ENCODE measurements around the gene TNFRSF17. TPM values are rescaled to one million over a fixed set of nuclear protein-coding genes. Genes with fewer than 3 reads are reported as not detected.
A peak's percentile ranks its signal among the peaks of the same experiment; 100 is the strongest.

TNFRSF17 gene
- polyA plus RNA-seq, 6 donors from 2014 or later = 24.0 to 75.8 (median 39.7) TPM

- Mint-ChIP-seq H3K9me3 (no peaks in the 10 kb centered on the region), H3K4me3 (peak overlapping the region in 7 of 8 donors; percentile 16 to 86 (median 59)), H3K4me1 (peaks cover 63 to 82% (median 79%) of the 10 kb centered on the region in 3 donors), H3K27me3 (no peaks in the 10 kb centered on the region), H3K27ac (peak overlapping the region; percentile 78 to 91 (median 83)), H3K36me3 (peaks cover 10 to 13% of the 10 kb centered on the region in 2 donors)
- DNase-seq (no peak), ATAC-seq (ENCODE audit: low read depth in 2 of 2) (no peak)
Measured at GRCh38 chr16:11996433-11997330, 31.7 kb downstream of the TNFRSF17 start.

- Mint-ChIP-seq H3K9me3 (no peaks in the 10 kb centered on the region), H3K36me3 (peaks cover 10 to 21% of the 10 kb centered on the region in 2 donors), H3K4me3 (peak overlapping the region in 1 of 8 donors; percentile 80), H3K27me3 (no peaks in the 10 kb centered on the region), H3K27ac (peak overlapping the region in 5 of 6 donors; percentile 19 to 86 (median 80)), H3K4me1 (peaks cover 39 to 58% (median 51%) of the 10 kb centered on the region in 3 donors)
- DNase-seq = no peak
- ATAC-seq (ENCODE audit: low read depth in 2 of 2) = no peak
Measured at GRCh38 chr16:12000032-12000431, 35.0 kb downstream of the TNFRSF17 start.

DNA sequence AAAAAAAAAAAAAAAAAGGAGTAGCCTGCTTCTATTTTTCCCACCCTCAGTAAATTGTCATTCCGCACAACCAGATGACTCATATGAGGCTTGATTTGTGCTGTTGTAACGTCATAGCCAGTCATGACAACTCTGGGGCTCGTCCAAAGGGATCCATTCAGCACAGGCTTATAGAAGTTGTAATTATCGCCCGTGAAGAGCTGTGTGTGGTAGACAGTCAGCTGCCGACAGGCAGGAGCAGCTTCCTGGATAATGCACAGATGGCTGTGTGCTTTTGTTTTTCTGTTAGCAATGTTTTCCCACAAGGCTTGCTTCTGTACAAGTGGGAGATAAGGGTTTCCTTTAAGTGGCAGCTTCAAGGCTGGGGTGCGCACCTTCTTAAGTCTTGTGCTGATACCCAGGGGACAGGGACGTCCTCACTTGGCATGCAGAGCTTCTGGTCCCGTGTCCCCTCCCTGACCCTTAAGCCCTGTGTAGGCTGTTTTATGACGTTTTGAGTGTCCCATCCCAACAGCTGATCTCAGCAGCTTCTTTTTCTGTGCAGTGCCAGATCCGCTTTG lies 37.5 kb downstream of the TNFRSF17 start:
- peak overlapping the region in 5 of 6 donors; percentile 33 to 86 (median 74) for H3K27ac Mint-ChIP-seq
- H3K4me3 Mint-ChIP-seq = no peak overlapping the region
- H3K27me3 Mint-ChIP-seq = no peaks in the 10 kb centered on the region
- H3K9me3 Mint-ChIP-seq = no peaks in the 10 kb centered on the region
- peaks cover 10 to 21% of the 10 kb centered on the region in 2 donors for H3K36me3 Mint-ChIP-seq
- peaks cover 29 to 46% (median 32%) of the 10 kb centered on the region in 3 donors for H3K4me1 Mint-ChIP-seq
- no peak for DNase-seq
- ATAC-seq (ENCODE audit: low read depth in 2 of 2) = no peak

DNA sequence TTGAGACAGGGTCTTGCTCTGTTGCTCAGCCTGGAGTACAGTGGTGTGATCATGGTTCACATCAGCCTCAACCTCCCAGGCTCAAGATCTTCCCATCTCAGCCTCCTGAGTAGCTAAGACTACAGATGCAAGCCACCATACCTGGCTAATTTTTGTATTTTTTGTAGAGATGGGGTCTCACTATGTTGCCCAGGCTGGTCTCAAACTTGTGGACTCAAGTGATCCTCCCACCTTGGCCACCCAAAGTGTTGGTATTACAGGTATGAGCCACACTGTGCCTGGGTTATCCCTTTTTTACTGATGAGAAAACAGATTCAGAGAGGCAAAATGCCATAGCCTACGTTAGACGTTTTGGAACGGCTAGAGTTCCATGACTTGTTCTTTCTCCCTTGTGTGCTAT lies 41.6 kb downstream of the TNFRSF17 start:
- H3K4me3 Mint-ChIP-seq = no peak overlapping the region

GRCh38 chr16:12009462-12009861 lies 44.5 kb downstream of the TNFRSF17 start:
- peak overlapping the region; percentile 17 to 88 (median 63) for H3K4me3 Mint-ChIP-seq
- no peaks in the 10 kb centered on the region for H3K9me3 Mint-ChIP-seq
- H3K36me3 Mint-ChIP-seq = peaks cover 8 to 19% of the 10 kb centered on the region in 2 donors
- H3K27me3 Mint-ChIP-seq = no peaks in the 10 kb centered on the region
- ATAC-seq (ENCODE audit: low read depth in 2 of 2) = peak; percentile 53 to 59
- DNase-seq = peak; percentile 19
- peaks cover 39 to 64% (median 55%) of the 10 kb centered on the region in 3 donors for H3K4me1 Mint-ChIP-seq
- H3K27ac Mint-ChIP-seq = peak overlapping the region; percentile 82 to 99 (median 96)

More for the DNA sequence above, 41.6 kb downstream of the TNFRSF17 start:
- Mint-ChIP-seq H3K9me3 (no peaks in the 10 kb centered on the region), H3K36me3 (peaks cover under 1 to 15% of the 10 kb centered on the region in 2 donors), H3K27me3 (no peaks in the 10 kb centered on the region), H3K4me1 (peaks cover 22 to 43% (median 36%) of the 10 kb centered on the region in 3 donors), H3K27ac (peak overlapping the region in 5 of 6 donors; percentile 42 to 86 (median 76))
- ATAC-seq (ENCODE audit: low read depth in 2 of 2) (no peak), DNase-seq (no peak)

DNA sequence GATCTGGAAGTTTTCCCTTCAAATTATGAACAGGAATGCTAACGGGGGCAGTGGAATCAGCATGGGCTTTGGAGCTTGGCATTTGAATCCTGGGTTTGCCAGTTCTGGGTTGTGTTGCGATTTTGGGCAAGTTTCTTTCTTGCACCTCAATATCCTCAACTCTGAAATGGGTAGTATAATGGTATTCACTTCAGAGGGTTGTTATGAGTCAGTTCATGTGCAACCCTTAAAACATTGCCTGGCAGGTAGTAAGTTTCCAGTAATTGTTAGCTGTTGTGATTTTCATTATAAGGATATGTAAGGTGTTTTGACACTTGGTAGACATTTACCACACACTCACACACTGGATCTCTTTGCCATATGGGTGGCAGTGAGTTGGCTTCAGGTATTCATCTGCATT lies 44.9 kb downstream of the TNFRSF17 start:
- H3K27ac Mint-ChIP-seq = peak overlapping the region; percentile 83 to 99 (median 96)
- H3K36me3 Mint-ChIP-seq = peaks cover 8 to 14% of the 10 kb centered on the region in 2 donors
- no peak for ATAC-seq (ENCODE audit: low read depth in 2 of 2)
- H3K4me1 Mint-ChIP-seq = peaks cover 39 to 60% (median 55%) of the 10 kb centered on the region in 3 donors
- no peak for DNase-seq
- H3K27me3 Mint-ChIP-seq = no peaks in the 10 kb centered on the region
- H3K4me3 Mint-ChIP-seq = peak overlapping the region; percentile 17 to 88 (median 81)
- no peaks in the 10 kb centered on the region for H3K9me3 Mint-ChIP-seq

- Mint-ChIP-seq H3K4me3 (peak overlapping the region; percentile 17 to 88 (median 81)), H3K36me3 (peaks cover 7 to 8% of the 10 kb centered on the region in 2 donors), H3K27ac (peak overlapping the region; percentile 83 to 99 (median 96)), H3K27me3 (no peaks in the 10 kb centered on the region), H3K4me1 (peaks cover 35 to 60% (median 59%) of the 10 kb centered on the region in 3 donors), H3K9me3 (no peaks in the 10 kb centered on the region)
- ATAC-seq (ENCODE audit: low read depth in 2 of 2) (peak; percentile 63 to 67), DNase-seq (peak; percentile 46)
Measured at GRCh38 chr16:12010388-12011251, 45.6 kb downstream of the TNFRSF17 start.

DNA sequence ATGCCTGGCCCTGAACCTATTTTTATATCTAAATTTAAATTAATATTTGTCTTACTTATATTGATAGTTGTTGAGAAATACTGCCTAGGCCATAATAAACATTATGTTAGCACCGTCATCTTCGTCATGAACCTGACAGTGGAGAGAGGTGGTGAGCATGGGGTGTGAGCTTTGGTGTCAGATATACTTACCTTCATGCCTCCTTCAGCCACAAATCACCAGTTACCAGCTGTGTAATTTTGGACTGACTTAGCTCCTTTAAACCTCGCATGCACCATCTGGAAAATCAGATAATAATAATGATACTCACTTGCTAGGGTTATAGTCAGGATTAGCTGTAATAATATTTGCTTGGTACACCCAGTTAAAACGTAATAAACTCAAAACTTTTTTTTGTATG lies 46.6 kb downstream of the TNFRSF17 start:
- Mint-ChIP-seq H3K4me1 (peaks cover 39 to 66% (median 64%) of the 10 kb centered on the region in 3 donors), H3K27ac (peak overlapping the region; percentile 49 to 97 (median 90)), H3K4me3 (peak overlapping the region in 5 of 8 donors; percentile 44 to 88 (median 70)), H3K9me3 (no peaks in the 10 kb centered on the region), H3K36me3 (peaks cover 7 to 8% of the 10 kb centered on the region in 2 donors), H3K27me3 (no peaks in the 10 kb centered on the region)
- DNase-seq (no peak), ATAC-seq (ENCODE audit: low read depth in 2 of 2) (no peak)

DNA sequence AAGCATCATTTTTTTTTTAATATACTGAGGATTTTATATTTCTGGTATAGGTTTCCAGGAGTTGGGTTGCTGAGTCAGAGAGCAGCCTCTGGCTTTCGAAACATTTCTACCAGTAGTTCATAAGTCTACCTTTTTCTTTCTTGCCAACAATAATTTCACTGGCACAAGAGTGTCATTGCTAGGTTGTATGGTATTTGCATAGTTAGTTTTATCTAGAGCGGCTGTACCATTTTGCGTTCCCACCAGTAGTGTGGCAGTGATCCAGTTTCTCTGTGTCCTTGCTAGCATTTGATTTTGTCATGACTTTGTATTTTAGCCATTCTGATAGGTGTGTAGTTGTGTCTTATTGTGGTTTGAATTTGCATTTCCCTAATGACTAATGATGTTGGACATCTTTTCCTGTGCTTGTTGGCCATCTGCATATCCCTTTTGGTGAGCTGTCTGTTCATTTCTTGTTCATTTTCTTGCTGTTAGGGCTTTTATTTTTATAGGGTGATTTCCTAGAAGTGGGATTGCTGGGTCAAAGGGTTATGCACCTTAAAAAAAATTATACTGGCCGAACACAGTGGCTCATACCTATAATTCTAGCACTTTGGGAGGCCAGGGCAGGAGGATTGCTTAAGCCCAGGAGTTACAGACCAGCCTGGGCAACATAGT lies 51.4 kb downstream of the TNFRSF17 start:
- Mint-ChIP-seq H3K4me3 (peak overlapping the region in 3 of 8 donors; percentile 8 to 62 (median 55)), H3K27me3 (no peaks in the 10 kb centered on the region), H3K27ac (peak overlapping the region; percentile 18 to 87 (median 69)), H3K9me3 (no peaks in the 10 kb centered on the region), H3K36me3 (peaks cover 7 to 8% of the 10 kb centered on the region in 2 donors), H3K4me1 (peaks cover 38 to 73% (median 53%) of the 10 kb centered on the region in 3 donors)
- ATAC-seq (ENCODE audit: low read depth in 2 of 2) (no peak), DNase-seq (no peak)

DNA sequence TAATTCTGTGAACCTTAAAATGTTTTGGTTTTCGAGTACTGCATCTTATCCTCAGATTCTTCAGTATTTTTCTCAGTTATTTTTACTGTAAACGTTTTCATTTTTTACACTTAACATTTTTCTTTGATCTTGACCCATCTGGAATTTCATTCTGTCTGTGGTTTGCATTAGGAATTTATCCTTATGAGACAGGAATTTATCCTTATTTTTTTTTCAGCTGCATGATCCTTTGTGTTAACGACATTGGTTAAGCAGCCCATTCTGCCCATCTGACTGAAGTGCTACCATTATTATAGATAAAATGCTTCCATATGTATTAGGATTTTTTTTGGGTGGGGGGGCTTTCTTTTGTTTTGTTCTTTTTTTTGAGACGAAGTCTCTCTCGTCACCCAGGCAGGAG lies 52.5 kb downstream of the TNFRSF17 start:
- Mint-ChIP-seq H3K27me3 (no peaks in the 10 kb centered on the region), H3K27ac (peak overlapping the region in 4 of 6 donors; percentile 11 to 76 (median 44)), H3K4me3 (peak overlapping the region in 2 of 8 donors; percentile 15 to 48), H3K9me3 (no peaks in the 10 kb centered on the region), H3K36me3 (no peaks in the 10 kb centered on the region), H3K4me1 (peaks cover 40 to 73% (median 56%) of the 10 kb centered on the region in 3 donors)
- ATAC-seq (ENCODE audit: low read depth in 2 of 2) = no peak
- no peak for DNase-seq
